ENCODE measurements around the gene MSRB3.
"Not testable (repeated sequence)": the region's sequence is repeated elsewhere in the genome, so short reads cannot be mapped to it uniquely, and the experiment has no call there.

Gene MSRB3

DNA sequence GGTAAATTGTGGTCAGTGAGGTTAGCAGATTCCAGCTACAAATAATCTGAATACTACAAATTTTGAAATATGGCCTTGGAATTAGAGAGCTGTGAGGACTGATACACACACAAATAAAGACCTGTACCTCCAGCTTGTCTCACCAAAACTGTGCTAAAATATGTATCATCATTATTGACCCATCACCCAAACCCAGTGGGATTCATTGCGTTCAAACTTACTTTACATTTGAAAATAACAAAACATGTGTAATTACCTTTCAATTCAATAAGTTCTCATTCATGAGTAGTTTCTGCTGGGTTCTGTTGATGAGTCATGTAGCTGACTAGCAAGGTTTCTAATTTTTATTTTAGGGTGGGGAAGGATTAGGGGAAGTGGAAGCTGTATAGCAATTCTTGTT, 170.9 kb downstream of the MSRB3 start:
- H3K4me3 ChIP-seq (ENCODE audit: low read depth, low read length): no peak overlapping the region
- no peak for TF ChIP-seq CTCF (IDR thresholded peaks at IDR 0.05; ENCODE audit: low read depth, low read length, missing control alignments)
- H3K27ac ChIP-seq: no peak overlapping the region
- DNase-seq: no peak
- H3K36me3 ChIP-seq (replicated peaks): no peaks in the 10 kb centered on the region
- no peaks in the 10 kb centered on the region for H3K27me3 ChIP-seq (replicated peaks)
- in situ Hi-C loops (cut with HindIII; ENCODE audit: low pct_ligation_motif_present, low sequenced_read_pairs): no loop called here

GRCh38 chr12:65450625-65451024, 172.1 kb downstream of the MSRB3 start:
- Histone ChIP-seq H3K27me3 (replicated peaks) (no peaks in the 10 kb centered on the region), H3K27ac (no peak overlapping the region), H3K4me3 (ENCODE audit: low read depth, low read length) (no peak overlapping the region), H3K36me3 (replicated peaks) (peaks cover 2% of the 10 kb centered on the region)
- DNase-seq: no peak
- no peak for TF ChIP-seq CTCF (IDR thresholded peaks at IDR 0.05; ENCODE audit: low read depth, low read length, missing control alignments)
- in situ Hi-C loops (cut with HindIII; ENCODE audit: low pct_ligation_motif_present, low sequenced_read_pairs): no loop called here

- TF ChIP-seq CTCF (IDR thresholded peaks at IDR 0.05; ENCODE audit: low read depth, low read length, missing control alignments): no peak
- in situ Hi-C loops (cut with HindIII; ENCODE audit: low pct_ligation_motif_present, low sequenced_read_pairs): no loop called here
- Histone ChIP-seq H3K4me3 (ENCODE audit: low read depth, low read length) (no peak overlapping the region), H3K27me3 (replicated peaks) (no peaks in the 10 kb centered on the region), H3K36me3 (replicated peaks) (peaks cover 2% of the 10 kb centered on the region), H3K27ac (no peak overlapping the region)
- no peak for DNase-seq
These were observed 175.8 kb downstream of the MSRB3 start for GRCh38 chr12:65454115-65454787.

DNA sequence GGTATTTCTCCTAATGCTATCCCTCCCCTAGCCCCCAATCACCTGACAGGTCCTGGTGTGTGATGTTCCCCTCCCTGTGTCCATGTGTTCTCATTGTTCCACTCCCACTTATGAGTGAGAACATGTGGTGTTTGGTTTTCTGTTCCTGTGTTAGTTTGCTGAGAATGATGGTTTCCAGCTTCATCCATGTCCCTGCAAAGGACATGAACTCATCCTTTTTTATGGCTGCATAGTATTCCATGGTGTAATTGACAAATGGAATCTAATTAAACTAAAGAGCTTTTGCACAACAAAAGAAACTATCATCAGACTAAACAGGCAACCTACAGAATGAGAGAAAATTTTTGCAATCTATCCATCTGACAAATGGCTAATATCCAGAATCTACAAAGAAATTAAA, 178.9 kb downstream of the MSRB3 start:
- H3K27me3 ChIP-seq (replicated peaks); DNase-seq; H3K36me3 ChIP-seq (replicated peaks); H3K27ac ChIP-seq; H3K4me3 ChIP-seq (ENCODE audit: low read depth, low read length); in situ Hi-C loops (cut with HindIII; ENCODE audit: low pct_ligation_motif_present, low sequenced_read_pairs): not testable (repeated sequence)

- no peak for TF ChIP-seq CTCF (IDR thresholded peaks at IDR 0.05; ENCODE audit: low read depth, low read length, missing control alignments)
- peaks cover 2% of the 10 kb centered on the region for H3K36me3 ChIP-seq (replicated peaks)
- in situ Hi-C loops (cut with HindIII; ENCODE audit: low pct_ligation_motif_present, low sequenced_read_pairs): no loop called here
- H3K27me3 ChIP-seq (replicated peaks): no peaks in the 10 kb centered on the region
- H3K27ac ChIP-seq: no peak overlapping the region
- H3K4me3 ChIP-seq (ENCODE audit: low read depth, low read length): no peak overlapping the region
- DNase-seq: no peak
These were observed 180.2 kb downstream of the MSRB3 start for GRCh38 chr12:65458718-65459117.

GRCh38 chr12:65459545-65459944, 181.1 kb downstream of the MSRB3 start:
- H3K27ac ChIP-seq: no peak overlapping the region
- no peak for DNase-seq
- in situ Hi-C loops (cut with HindIII; ENCODE audit: low pct_ligation_motif_present, low sequenced_read_pairs): no loop called here
- no peak for TF ChIP-seq CTCF (IDR thresholded peaks at IDR 0.05; ENCODE audit: low read depth, low read length, missing control alignments)
- peaks cover 2% of the 10 kb centered on the region for H3K36me3 ChIP-seq (replicated peaks)
- no peak overlapping the region for H3K4me3 ChIP-seq (ENCODE audit: low read depth, low read length)
- H3K27me3 ChIP-seq (replicated peaks): no peaks in the 10 kb centered on the region

Data from brain microvascular endothelial cell (primary cell).